H1 (cell line): ENCODE measurements around the gene CAMTA1. TPM values are rescaled to one million over a fixed set of nuclear protein-coding genes. Genes with fewer than 3 reads are reported as not detected.

ENCODE experiments used
- CHD1 ChIP-seq: IDR thresholded peaks from 2 replicates; pipeline ENCODE4 v1.6.1; 2012; ENCODE audit warnings: low read depth, low read length, improper control_type of control experiment
- RAD21 ChIP-seq, 2 experiments: IDR thresholded peaks in 1 of 2; conservative IDR thresholded peaks in 1 of 2; 2 replicates each; pipeline ENCODE4 v1.6.1; 2011; ENCODE audit warnings: low read depth in 2 of 2, low read length in 2 of 2, improper control_type of control experiment in 1 of 2, inconsistent platforms in 1 of 2, mild to moderate bottlenecking in 1 of 2, moderate library complexity in 1 of 2
- RXRA ChIP-seq: IDR thresholded peaks from 2 replicates; pipeline ENCODE4 v1.6.1; 2011; ENCODE audit warnings: low read depth, mild to moderate bottlenecking, low read length, moderate library complexity; ENCODE audit not compliant: insufficient read depth
- polyA plus RNA-seq, 7 experiments: library from polyadenylated mRNA; depleted of rRNA in 3 of 7; stranded (reverse) in 5 of 7; unstranded in 2 of 7; fragments of >200 nt in 5 of 7; fragments of 200-250 nt in 2 of 7; gene quantifications; 1 replicate in 5 of 7; 2 replicates in 1 of 7; 4 replicates in 1 of 7; pipeline versions ENCODE4 v1.2.1 to v1.2.3, GENCODE V29; 2011 to 2013; ENCODE audit warnings: missing spikeins in 2 of 7, mixed read lengths in 2 of 7
- total RNA-seq: library from RNA; stranded (reverse); fragmentation: NEBNext Ultra II Directional; extraction: Animal tissue kit (Norgen Biotek cat#: 25700); gene quantifications from 2 replicates; pipeline ENCODE4 v1.2.1, GENCODE V29; 2021

CAMTA1 gene
- total and polyA plus RNA-seq, 2 of the 8 experiments (the other 6 are each of a cell fraction or from before 2014, with no cell fraction given): 65.0 to 119 TPM

GRCh38 chr1:7290971-7291970, 506.0 kb downstream of the CAMTA1 start (continued):
- TF ChIP-seq RAD21 (IDR thresholded peaks at IDR 0.05 in 1 of 2, conservative IDR thresholded peaks at IDR 0.05 in 1 of 2; ENCODE audit: low read depth in 2 of 2, low read length in 2 of 2) (no peak), CHD1 (no peak), RXRA (no peak)
- TF ChIP-seq, all 59 proteins: peak for 0
